ENCODE measurements around the gene ZNF383.
A peak's percentile ranks its signal among the peaks of the same experiment; 100 is the strongest.

ZNF383 gene

GRCh38 chr19:37221136-37221535 is 3.1 kb downstream of the ZNF383 start:
- no peak overlapping the region for H3K27ac ChIP-seq (ENCODE audit: extremely low read depth, low read depth, low read length)
- peaks cover 38 to 59% of the 10 kb centered on the region in 2 experiments for H3K36me3 ChIP-seq (ENCODE audit: control insufficient read depth in 2 of 2, insufficient read depth in 1 of 2, low read length in 2 of 2)
- ChIA-PET POLR2A (interaction anchor here (0.7 kb wide), 2 partner anchors 162 to 786 kb away, joined by 3 to 4 read pairs; no protein-coding TSS in a partner anchor), CTCF (interaction anchor here (0.6 to 1.2 kb wide), 2 partner anchors 8 to 1709 kb away, joined by 3 read pairs; partner anchors contain the start of genes MRPS12 and SARS2)
- H3K4me1 ChIP-seq (ENCODE audit: control insufficient read depth, insufficient read depth, low read length) = peaks cover 3% of the 10 kb centered on the region; the same call in 1 of the 2 replicates
- H3K4me3 ChIP-seq (ENCODE audit: low read depth, low read length) = no peak overlapping the region
- no peak for TF ChIP-seq ZNF654 (tag by site-specific recombination; IDR thresholded peaks at IDR 0.05; ENCODE audit: low read depth)
- no peak for TF ChIP-seq ZFP41 (tag by site-specific recombination; IDR thresholded peaks at IDR 0.05; ENCODE audit: borderline replicate concordance)
- TF ChIP-seq EGR2 (tag by site-specific recombination; IDR thresholded peaks at IDR 0.05; ENCODE audit: low read depth) = no peak
- no peak for TF ChIP-seq ZNF391 (tag by site-specific recombination; IDR thresholded peaks at IDR 0.05; ENCODE audit: borderline replicate concordance, low read depth)
- no peak for TF ChIP-seq SP3 (tag by site-specific recombination; IDR thresholded peaks at IDR 0.05)
- TF ChIP-seq ZNF292 (tag by site-specific recombination; IDR thresholded peaks at IDR 0.05; ENCODE audit: borderline replicate concordance, low read depth) = no peak
- no peak for TF ChIP-seq ZNF266 (tag by site-specific recombination; IDR thresholded peaks at IDR 0.05; ENCODE audit: low read depth)
- no peak for TF ChIP-seq ZNF596 (tag by site-specific recombination; IDR thresholded peaks at IDR 0.05)
- TF ChIP-seq YY2 (tag by site-specific recombination; IDR thresholded peaks at IDR 0.05) = no peak
- TF ChIP-seq KLF9 (tag by site-specific recombination; IDR thresholded peaks at IDR 0.05; ENCODE audit: low read depth) = no peak
- TF ChIP-seq ZNF645 (tag by site-specific recombination; IDR thresholded peaks at IDR 0.05) = no peak
- H3K9me3 ChIP-seq (ENCODE audit: control insufficient read depth, insufficient read depth, low read depth, low read length) = no peaks in the 10 kb centered on the region; the same call in 1 of the 2 replicates

- Histone ChIP-seq H3K4me1 (ENCODE audit: control insufficient read depth, insufficient read depth, low read length) (no peaks in the 10 kb centered on the region), H3K36me3 (ENCODE audit: control insufficient read depth in 2 of 2, insufficient read depth in 1 of 2, low read length in 2 of 2) (peaks cover 53 to 84% of the 10 kb centered on the region in 2 experiments), H3K4me3 (ENCODE audit: low read depth, low read length) (no peak overlapping the region), H3K27ac (ENCODE audit: extremely low read depth, low read depth, low read length) (no peak overlapping the region), H3K9me3 (ENCODE audit: control insufficient read depth, insufficient read depth, low read depth, low read length) (peaks cover 22% of the 10 kb centered on the region)
- POLR2A ChIA-PET = no interaction called here
- CTCF ChIA-PET = interaction anchor here (0.6 kb wide), 1 partner anchor 98 kb away, joined by 3 read pairs; no protein-coding TSS in a partner anchor
- TF ChIP-seq ZNF2 (tag by site-specific recombination; IDR thresholded peaks at IDR 0.05) = no peak
- TF ChIP-seq, protein P1, sequence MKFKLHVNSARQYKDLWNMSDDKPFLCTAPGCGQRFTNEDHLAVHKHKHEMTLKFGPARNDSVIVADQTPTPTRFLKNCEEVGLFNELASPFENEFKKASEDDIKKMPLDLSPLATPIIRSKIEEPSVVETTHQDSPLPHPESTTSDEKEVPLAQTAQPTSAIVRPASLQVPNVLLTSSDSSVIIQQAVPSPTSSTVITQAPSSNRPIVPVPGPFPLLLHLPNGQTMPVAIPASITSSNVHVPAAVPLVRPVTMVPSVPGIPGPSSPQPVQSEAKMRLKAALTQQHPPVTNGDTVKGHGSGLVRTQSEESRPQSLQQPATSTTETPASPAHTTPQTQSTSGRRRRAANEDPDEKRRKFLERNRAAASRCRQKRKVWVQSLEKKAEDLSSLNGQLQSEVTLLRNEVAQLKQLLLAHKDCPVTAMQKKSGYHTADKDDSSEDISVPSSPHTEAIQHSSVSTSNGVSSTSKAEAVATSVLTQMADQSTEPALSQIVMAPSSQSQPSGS (tag by site-specific recombination; IDR thresholded peaks at IDR 0.05; ENCODE audit: low read depth) = peak; percentile 73
These were observed 8.2 kb downstream of the ZNF383 start for GRCh38 chr19:37226248-37226647.

DNA sequence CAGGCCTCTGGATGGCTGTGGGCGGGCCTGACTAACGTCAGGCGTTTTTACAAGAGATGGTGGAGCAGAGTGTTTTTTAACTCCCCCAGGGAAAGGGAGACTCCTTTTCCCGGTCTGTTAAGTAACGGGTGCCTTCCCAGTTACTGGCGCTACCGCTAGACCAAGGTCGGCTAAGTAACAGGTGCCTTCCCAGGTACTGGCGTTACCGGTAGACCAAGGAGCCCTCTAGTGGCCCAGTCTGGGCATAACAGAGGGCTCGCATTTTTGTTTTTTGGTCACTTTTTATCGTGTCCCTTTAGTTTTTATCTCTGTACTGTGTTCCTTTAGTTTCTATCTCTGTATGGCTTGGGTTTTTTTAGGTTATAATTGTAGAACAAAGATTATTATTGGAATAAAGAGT is 10.0 kb downstream of the ZNF383 start:
- POLR2A ChIA-PET = no interaction called here
- CTCF ChIA-PET = interaction anchor here (0.6 to 1.1 kb wide), 9 partner anchors 13 to 1020 kb away, joined by 3 to 5 read pairs (median 4); partner anchors contain the start of gene ZNF345
- H3K36me3 ChIP-seq (ENCODE audit: control insufficient read depth in 2 of 2, insufficient read depth in 1 of 2, low read length in 2 of 2) = peaks cover 61 to 84% of the 10 kb centered on the region in 2 experiments

More for the DNA sequence above, 10.0 kb downstream of the ZNF383 start:
- Histone ChIP-seq H3K4me3 (ENCODE audit: low read depth, low read length) (no peak overlapping the region), H3K9me3 (ENCODE audit: control insufficient read depth, insufficient read depth, low read depth, low read length) (peaks cover 26% of the 10 kb centered on the region), H3K4me1 (ENCODE audit: control insufficient read depth, insufficient read depth, low read length) (no peaks in the 10 kb centered on the region), H3K27ac (ENCODE audit: extremely low read depth, low read depth, low read length) (no peak overlapping the region)
- no peak for TF ChIP-seq ZNF121 (tag by site-specific recombination; IDR thresholded peaks at IDR 0.05)
- TF ChIP-seq, protein P1 (tag by site-specific recombination; IDR thresholded peaks at IDR 0.05; ENCODE audit: low read depth) = no peak
- peak; percentile 28; the same call in 1 of the 2 replicates for TF ChIP-seq ZNF202 (tag by site-specific recombination; IDR thresholded peaks at IDR 0.05; ENCODE audit: borderline replicate concordance)
- TF ChIP-seq ZNF610 (tag by site-specific recombination; IDR thresholded peaks at IDR 0.05; ENCODE audit: borderline replicate concordance) = no peak
- TF ChIP-seq ZNF112 (tag by site-specific recombination; IDR thresholded peaks at IDR 0.05) = no peak
- peak; percentile 62 for TF ChIP-seq ZNF654 (tag by site-specific recombination; IDR thresholded peaks at IDR 0.05; ENCODE audit: low read depth)
- no peak for TF ChIP-seq ZNF792 (tag by site-specific recombination; IDR thresholded peaks at IDR 0.05)
- TF ChIP-seq SCRT2 (tag by site-specific recombination; IDR thresholded peaks at IDR 0.05) = peak; percentile 92
